ENCODE data around the gene CDH12.

CDH12 gene

GRCh38 chr5:21701317-21701716, 1151.8 kb downstream of the CDH12 start:
- DNase-seq = no peak

All from fibroblast of skin of abdomen (primary cell).